GM20000 (cell line): ENCODE results near the gene KISS1R.

Experiments
- DNase-seq: peaks from one replicate; pipeline ENCODE4 v3.0.0; 2012; ENCODE audit warnings: low spot score
- CTCF ChIP-seq: IDR thresholded peaks from 2 replicates; pipeline ENCODE4 v1.5.1; 2012; ENCODE audit warnings: mild to moderate bottlenecking, control low read depth; ENCODE audit errors: extremely low read depth, missing control alignments

Gene KISS1R

GRCh38 chr19:928471-929202 is 11.5 kb downstream of the KISS1R start:
- no peak for TF ChIP-seq CTCF
- no peak for DNase-seq

- no peak for DNase-seq
- TF ChIP-seq CTCF, result no peak
Measured at GRCh38 chr19:929203-929890, 12.2 kb downstream of the KISS1R start.

- no peak for DNase-seq
- TF ChIP-seq CTCF, result no peak
Measured at GRCh38 chr19:929891-930258, 12.7 kb downstream of the KISS1R start.

GRCh38 chr19:931860-932647 is 14.9 kb downstream of the KISS1R start:
- TF ChIP-seq CTCF, result no peak
- no peak for DNase-seq

- TF ChIP-seq CTCF, result no peak
- DNase-seq, result peak; percentile 77
Measured at GRCh38 chr19:932648-933552, 15.8 kb downstream of the KISS1R start.

- DNase-seq, result no peak
- no peak for TF ChIP-seq CTCF
Measured at GRCh38 chr19:933553-933882, 16.4 kb downstream of the KISS1R start.
